NB4 (cell line): ENCODE data around the gene ZBTB40.

ENCODE experiments used
- CTCF ChIP-seq: IDR thresholded peaks from one replicate; pipeline ENCODE4 v1.5.1; 2012; ENCODE audit warnings: low read depth, low read length
- MAX ChIP-seq: IDR thresholded peaks from 2 replicates; pipeline ENCODE4 v1.6.1; 2011; ENCODE audit warnings: low read depth, low read length
- POLR2A ChIP-seq: IDR thresholded peaks from 2 replicates; pipeline ENCODE4 v1.6.1; 2011; ENCODE audit warnings: mild to moderate bottlenecking; ENCODE audit not compliant: insufficient read length; ENCODE audit errors: extremely low read depth

- TF ChIP-seq POLR2A (no peak), MAX (no peak), CTCF (no peak)
Observed at GRCh38 chr1:22576150-22576544, 124.5 kb downstream of the ZBTB40 start.
